GM18909 (cell line): ENCODE measurements around the gene PRPF19.

ENCODE experiments used
- ATAC-seq: cut with Tn5 transposase; IDR thresholded peaks from one replicate; pipeline ENCODE4 v1.9.1; 2021; ENCODE audit warnings: mild to moderate bottlenecking; ENCODE audit not compliant: unreplicated experiment, poor library complexity

The PRPF19 gene

GRCh38 chr11:60924906-60925853 lies 18.8 kb upstream of the PRPF19 start:
- no peak for ATAC-seq

GRCh38 chr11:60924110-60924905 lies 17.9 kb upstream of the PRPF19 start, which contains the start of gene TMEM132A:
TMEM132A (plus strand) TSS chr11:60924460; CDS start chr11:60924634, 174 bp downstream.
- no peak for ATAC-seq

GRCh38 chr11:60923800-60924109 lies 17.4 kb upstream of the PRPF19 start:
- ATAC-seq = no peak

GRCh38 chr11:60923326-60923725 lies 16.9 kb upstream of the PRPF19 start:
- no peak for ATAC-seq

GRCh38 chr11:60922906-60923305 lies 16.5 kb upstream of the PRPF19 start:
- no peak for ATAC-seq

GRCh38 chr11:60921777-60922335 lies 15.5 kb upstream of the PRPF19 start:
- ATAC-seq = no peak

GRCh38 chr11:60921259-60921658 lies 14.9 kb upstream of the PRPF19 start:
- ATAC-seq = no peak

DNA sequence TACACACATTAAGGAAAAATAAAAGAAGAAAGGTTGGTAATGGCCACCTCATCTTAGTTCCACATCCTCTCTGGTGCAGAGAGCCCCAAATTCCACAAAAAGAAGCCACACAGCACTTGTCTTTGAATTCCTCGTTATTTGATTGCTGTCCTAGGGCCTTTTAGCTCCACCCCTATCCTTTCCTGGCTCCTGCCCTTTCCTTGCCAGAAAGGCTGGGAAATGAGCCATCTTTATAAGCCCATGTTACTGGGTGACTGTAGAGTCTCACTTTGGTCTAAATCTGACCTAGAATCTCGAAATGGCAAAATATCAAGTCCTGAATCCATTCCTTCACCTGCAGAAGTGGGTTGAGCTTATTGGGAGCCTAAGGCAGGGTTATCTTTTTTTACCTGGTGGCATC lies 13.6 kb upstream of the PRPF19 start:
- no peak for ATAC-seq

DNA sequence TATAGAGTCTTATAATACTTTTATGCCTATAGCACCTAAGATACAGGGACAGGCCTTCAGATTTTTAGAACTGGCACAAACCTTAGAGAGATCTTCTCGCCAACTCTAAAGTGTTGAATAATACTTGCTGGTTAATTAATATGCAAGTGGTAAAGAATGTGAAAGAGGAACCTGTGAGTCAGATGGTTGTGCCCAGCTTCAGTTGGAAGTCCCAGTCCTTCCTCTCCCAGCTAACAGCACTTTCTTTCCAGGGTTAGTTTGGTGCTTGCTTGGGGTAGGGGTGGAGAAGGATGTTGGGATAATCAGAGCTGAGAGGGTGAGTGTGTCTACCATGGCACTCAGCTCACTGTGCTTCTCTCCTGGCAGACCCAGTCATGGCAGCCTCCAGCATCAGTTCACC lies 12.9 kb upstream of the PRPF19 start:
- ATAC-seq = no peak

DNA sequence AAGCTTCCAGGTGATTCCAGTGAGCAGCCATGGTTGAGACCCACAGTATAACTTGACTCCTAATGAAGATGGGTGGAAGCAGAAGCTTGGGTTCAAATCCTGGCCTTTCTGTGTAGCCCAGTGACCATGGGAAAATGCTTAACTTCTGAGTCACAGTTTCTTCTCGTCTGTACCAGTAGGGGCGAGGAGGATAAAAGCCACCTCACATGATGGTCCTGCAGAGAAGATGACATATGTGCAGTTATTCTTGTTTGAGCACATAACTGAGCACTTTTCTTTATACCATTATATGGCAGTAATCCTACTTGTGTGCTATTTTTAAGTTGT lies 12.5 kb upstream of the PRPF19 start:
- ATAC-seq = no peak

DNA sequence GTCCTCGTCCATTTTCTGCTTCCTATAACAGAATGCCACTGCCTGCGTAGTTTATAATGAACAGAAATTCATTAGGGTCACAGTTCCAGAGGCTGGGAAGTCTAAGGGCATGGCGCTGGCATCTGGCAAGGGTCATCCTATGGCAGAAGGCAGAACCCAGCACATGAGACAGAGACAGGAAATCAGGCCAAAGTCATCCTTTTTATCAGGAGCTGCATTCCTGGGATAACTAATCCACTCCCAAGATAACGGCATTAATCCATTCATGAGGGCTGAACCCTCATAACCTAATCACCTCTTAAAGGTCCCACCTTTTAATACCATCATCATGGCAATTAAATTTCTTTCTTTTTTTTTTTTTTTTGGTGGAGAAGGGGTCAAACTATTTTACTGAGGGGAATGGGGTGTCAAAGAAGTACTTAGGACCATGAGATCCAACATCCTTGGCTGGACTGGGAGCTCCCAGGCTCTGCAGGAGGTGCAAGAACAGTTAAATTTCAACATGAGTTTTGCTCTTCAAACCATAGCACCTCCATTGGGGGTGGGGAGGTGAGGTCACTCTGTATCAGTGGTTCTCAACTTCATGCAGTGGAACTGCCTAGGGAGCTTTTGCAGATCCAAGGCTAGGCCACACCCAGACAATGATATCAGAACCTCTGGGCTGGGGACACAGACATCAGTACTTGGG lies 12.0 kb upstream of the PRPF19 start:
- ATAC-seq = no peak

- ATAC-seq = no peak
These were observed 10.9 kb upstream of the PRPF19 start for GRCh38 chr11:60917267-60917666.

- ATAC-seq = no peak
These were observed 10.4 kb upstream of the PRPF19 start for GRCh38 chr11:60916669-60917206.

DNA sequence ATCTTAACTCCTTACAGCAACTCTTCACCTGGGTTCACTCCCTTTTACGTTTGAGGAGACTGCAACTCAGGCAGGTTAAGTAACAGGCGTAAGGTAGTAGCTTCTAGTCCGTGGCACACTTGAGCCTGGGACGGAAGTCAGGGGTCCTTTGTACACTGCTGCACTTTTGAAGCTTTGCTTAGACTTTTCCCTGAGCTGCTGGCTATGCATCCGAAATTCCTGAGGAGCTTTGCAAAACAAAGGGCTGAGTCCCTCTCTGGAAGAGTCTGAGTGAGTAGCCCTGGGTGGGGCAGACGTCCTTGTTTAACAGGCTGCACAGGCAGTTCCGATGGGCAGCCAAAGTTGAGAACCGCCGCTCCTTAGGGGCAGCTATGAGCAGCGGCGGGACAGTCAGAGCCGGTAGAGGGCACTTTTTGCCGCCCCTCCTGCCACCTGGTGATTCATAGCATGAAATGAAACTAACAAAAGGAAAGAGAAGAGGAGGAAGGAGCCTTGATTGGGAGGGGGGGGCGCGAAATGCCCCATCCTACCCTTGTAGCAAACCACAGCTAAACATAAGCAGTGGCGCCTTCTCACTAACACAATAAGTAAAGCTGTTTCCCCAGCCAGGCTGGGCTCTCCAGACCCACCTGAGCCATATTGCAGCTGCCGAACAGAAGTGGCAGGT lies 9.0 kb upstream of the PRPF19 start:
- ATAC-seq = peak; percentile 53

- ATAC-seq = peak; percentile 1
These were observed 8.4 kb upstream of the PRPF19 start for GRCh38 chr11:60914633-60915247.

- peak; percentile 40 for ATAC-seq
These were observed 7.6 kb upstream of the PRPF19 start, which contains the start of gene TMEM109 for GRCh38 chr11:60913793-60914632. TMEM109 (plus strand) TSS chr11:60914158; CDS start chr11:60919694, 5,536 bp downstream.

DNA sequence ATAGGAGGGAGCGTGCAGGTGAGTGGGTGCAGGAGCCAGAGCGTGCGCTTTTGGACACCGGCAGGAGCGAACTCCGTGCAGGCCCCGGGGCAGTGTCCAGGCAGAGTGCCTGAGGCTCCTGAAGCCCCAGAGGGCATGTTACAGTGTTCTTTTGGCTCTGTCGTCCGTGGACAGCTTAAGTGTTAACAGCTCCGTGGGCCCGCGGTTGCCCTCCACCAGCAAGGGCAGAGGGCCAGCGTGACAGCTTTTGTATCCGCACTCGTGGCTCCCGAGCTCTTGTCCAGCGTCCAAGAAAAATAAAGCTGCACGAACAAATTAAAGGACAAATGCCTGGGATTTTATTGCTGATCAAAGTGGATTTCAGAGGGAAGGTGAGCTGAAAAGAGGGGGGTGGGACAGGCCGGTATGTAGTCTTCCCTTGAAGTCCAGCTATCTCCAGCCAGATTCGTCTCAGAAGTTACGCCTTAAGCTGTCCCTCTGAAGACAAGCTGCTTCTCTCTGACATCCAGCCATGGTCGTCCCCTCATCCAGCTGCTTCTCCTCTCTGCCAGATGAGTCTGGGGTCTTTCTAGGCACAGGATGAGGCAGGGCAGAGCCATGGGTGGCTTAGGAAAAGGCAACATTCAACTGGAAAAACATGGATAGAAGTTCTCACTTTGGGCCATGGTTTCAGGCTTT lies 6.6 kb upstream of the PRPF19 start:
- ATAC-seq = no peak
